Natural killer cell (primary cell): ENCODE results near the gene SLC25A52. TPM values are rescaled to one million over a fixed set of nuclear protein-coding genes. Genes with fewer than 3 reads are reported as not detected.
A peak's percentile ranks its signal among the peaks of the same experiment; 100 is the strongest.

ENCODE experiments used
- ATAC-seq, 3 donors: fragments of 150-1000 bp in 2 of 3; fragments of 200-7000 bp in 1 of 3; cut with Tn5 transposase; 1 replicate in 1 of 3; 2 replicates in 2 of 3; pipeline ENCODE4 v1.10.0; 2021; ENCODE audit warnings: mild to moderate bottlenecking in 2 of 3, moderate library complexity in 2 of 3
- DNase-seq, 2 donors: peaks; one replicate each; pipeline versions ENCODE4 v3.0.0 to v3.0.0-alpha.2; 2013 to 2021; ENCODE audit warnings: mixed read lengths in 1 of 2
- H3K27ac ChIP-seq: one replicate; pipeline ENCODE4 v1.5.1; 2013; ENCODE audit warnings: mild to moderate bottlenecking, low read length
- H3K27me3 ChIP-seq: one replicate; pipeline ENCODE4 v1.6.1; 2013; ENCODE audit warnings: low read length; ENCODE audit not compliant: control insufficient read depth, insufficient read depth
- H3K36me3 ChIP-seq: one replicate; pipeline ENCODE4 v1.6.1; 2013; ENCODE audit warnings: low read length; ENCODE audit not compliant: control insufficient read depth, insufficient read depth
- H3K4me1 ChIP-seq: one replicate; pipeline ENCODE4 v1.6.1; 2013; ENCODE audit warnings: low read length; ENCODE audit not compliant: control insufficient read depth, insufficient read depth
- H3K4me3 ChIP-seq: one replicate; pipeline ENCODE4 v1.5.1; 2013; ENCODE audit warnings: low read length
- H3K9me3 ChIP-seq: one replicate; pipeline ENCODE4 v1.6.1; 2013; ENCODE audit warnings: low read length; ENCODE audit not compliant: control insufficient read depth, insufficient read depth
- H3K27ac Mint-ChIP-seq, 2 donors: one replicate each; pipeline ENCODE4 v1.8.0; 2022; ENCODE audit warnings: mild to moderate bottlenecking in 2 of 2, mixed read lengths in 2 of 2, moderate library complexity in 1 of 2
- H3K27me3 Mint-ChIP-seq, 2 donors: one replicate each; pipeline ENCODE4 v1.8.0; 2022; ENCODE audit warnings: low read depth in 2 of 2, mixed read lengths in 2 of 2
- H3K36me3 Mint-ChIP-seq: one replicate; pipeline ENCODE4 v1.8.0; 2022; ENCODE audit warnings: mixed read lengths
- H3K4me1 Mint-ChIP-seq, 2 donors: one replicate each; pipeline ENCODE4 v1.8.0; 2022; ENCODE audit warnings: mixed read lengths in 2 of 2
- H3K4me3 Mint-ChIP-seq: one replicate; pipeline ENCODE4 v1.8.0; 2022; ENCODE audit warnings: mild to moderate bottlenecking, moderate library complexity, mixed read lengths
- H3K9me3 Mint-ChIP-seq, 2 donors: one replicate each; pipeline ENCODE4 v1.8.0; 2022; ENCODE audit warnings: mixed read lengths in 2 of 2
- WGBS: methylation state at CpG from one replicate; pipeline ENCODE4 v1.1.7; 2013; ENCODE audit warnings: missing lambda C conversion rate; ENCODE audit not compliant: insufficient coverage; 5-methylcytosine and 5-hydroxymethylcytosine counted together
- intact Hi-C: fragments of 100-400 bp; cut with micrococcal nuclease; formaldehyde crosslinking; loops from one replicate; pipeline ENCODE4 v1.14.2; 2022
- total RNA-seq, 4 donors: library from RNA; stranded (reverse); fragments of 120-200 nt in 1 of 4; gene quantifications; one replicate each; pipeline versions ENCODE4 v1.2.3 to v1.2.4, GENCODE V29; 2013 to 2022
- TF ChIP-seq, protein P1 (sequence below): fragments of 200-600 bp; IDR thresholded peaks from one replicate; pipeline ENCODE4 v1.8.0; 2022; ENCODE audit warnings: antibody characterized with exemption

Gene SLC25A52
- total RNA-seq, 3 donors from 2014 or later (not counting 1 experiment from before 2014, with no cell fraction given), result 0.40 to 1.1 TPM; not detected in 1

DNA sequence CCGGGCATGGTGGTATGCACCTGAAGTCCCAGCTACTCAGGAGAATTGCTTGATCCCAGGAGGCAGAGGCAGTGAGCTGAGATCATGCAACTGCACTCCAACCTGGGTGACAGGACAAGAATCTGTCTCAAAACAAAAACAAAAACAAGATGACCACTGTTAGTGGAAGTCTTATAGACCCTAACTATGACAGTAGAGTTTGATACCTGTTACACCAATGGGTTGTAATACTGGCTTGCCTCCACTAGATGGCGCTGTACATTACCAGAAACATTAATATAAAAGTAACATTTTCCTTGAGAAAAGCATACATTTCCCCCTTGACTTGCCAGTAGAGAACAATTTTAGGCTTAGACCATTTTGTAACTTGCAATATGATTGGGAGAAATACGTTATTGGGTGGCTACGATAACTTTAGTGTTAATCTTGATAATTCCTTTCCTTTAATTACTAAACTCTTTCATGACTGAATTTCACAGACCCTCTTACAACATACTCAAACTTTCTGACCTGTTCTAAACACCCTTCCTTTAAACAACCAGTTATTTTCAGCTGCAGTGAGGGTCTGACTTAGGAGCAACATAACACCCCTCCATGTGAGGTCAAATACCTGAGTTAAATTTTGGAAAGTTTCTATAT lies 19.5 kb downstream of the SLC25A52 start:
- H3K27ac Mint-ChIP-seq, result no peak overlapping the region
- peaks cover 0 to 3% of the 10 kb centered on the region in 2 donors for H3K27me3 Mint-ChIP-seq
- H3K4me3 Mint-ChIP-seq, result no peak overlapping the region
- Histone ChIP-seq H3K27me3 (no peaks in the 10 kb centered on the region), H3K36me3 (no peaks in the 10 kb centered on the region), H3K9me3 (no peaks in the 10 kb centered on the region), H3K27ac (no peak overlapping the region), H3K4me3 (no peak overlapping the region), H3K4me1 (no peaks in the 10 kb centered on the region)
- no peaks in the 10 kb centered on the region for H3K9me3 Mint-ChIP-seq
- intact Hi-C loops, result loop anchor here (1.0 to 5.0 kb wide), 2 partner anchors 216 to 236 kb away; no protein-coding TSS in a partner anchor
- H3K36me3 Mint-ChIP-seq, result no peaks in the 10 kb centered on the region
- ATAC-seq (peak; percentile 59 to 85 (median 83)), DNase-seq (peak; percentile 36 to 72)
- WGBS, result 61% methylated on average over 3 of the region's 4 CpGs
- H3K4me1 Mint-ChIP-seq, result no peaks in the 10 kb centered on the region
- TF ChIP-seq, protein P1, sequence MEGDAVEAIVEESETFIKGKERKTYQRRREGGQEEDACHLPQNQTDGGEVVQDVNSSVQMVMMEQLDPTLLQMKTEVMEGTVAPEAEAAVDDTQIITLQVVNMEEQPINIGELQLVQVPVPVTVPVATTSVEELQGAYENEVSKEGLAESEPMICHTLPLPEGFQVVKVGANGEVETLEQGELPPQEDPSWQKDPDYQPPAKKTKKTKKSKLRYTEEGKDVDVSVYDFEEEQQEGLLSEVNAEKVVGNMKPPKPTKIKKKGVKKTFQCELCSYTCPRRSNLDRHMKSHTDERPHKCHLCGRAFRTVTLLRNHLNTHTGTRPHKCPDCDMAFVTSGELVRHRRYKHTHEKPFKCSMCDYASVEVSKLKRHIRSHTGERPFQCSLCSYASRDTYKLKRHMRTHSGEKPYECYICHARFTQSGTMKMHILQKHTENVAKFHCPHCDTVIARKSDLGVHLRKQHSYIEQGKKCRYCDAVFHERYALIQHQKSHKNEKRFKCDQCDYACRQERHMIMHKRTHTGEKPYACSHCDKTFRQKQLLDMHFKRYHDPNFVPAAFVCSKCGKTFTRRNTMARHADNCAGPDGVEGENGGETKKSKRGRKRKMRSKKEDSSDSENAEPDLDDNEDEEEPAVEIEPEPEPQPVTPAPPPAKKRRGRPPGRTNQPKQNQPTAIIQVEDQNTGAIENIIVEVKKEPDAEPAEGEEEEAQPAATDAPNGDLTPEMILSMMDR, result peak; percentile 92

DNA sequence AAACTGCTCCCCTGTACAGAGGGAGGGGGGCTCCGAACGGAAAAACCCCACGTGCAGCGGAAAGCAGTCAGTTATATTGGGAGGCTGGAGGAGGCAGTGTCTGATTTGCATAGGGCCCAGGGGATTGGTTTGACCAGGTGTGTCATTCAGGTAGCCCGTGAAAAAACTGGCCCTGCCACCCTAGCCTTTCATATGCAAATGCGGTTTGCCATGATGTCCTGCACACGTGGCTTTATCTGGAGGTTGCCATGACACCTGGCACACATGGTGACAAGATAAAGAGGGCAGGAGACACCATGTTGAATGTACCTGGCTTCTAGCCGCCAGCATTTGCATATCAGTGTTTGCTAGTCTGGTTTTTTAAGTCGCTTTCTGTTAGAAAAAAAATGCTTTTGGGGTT lies 20.5 kb downstream of the SLC25A52 start:
- peaks cover 0 to 3% of the 10 kb centered on the region in 2 donors for H3K27me3 Mint-ChIP-seq
- no peak overlapping the region for H3K27ac Mint-ChIP-seq
- Histone ChIP-seq H3K4me1 (no peaks in the 10 kb centered on the region), H3K4me3 (no peak overlapping the region), H3K36me3 (no peaks in the 10 kb centered on the region), H3K27ac (no peak overlapping the region), H3K27me3 (no peaks in the 10 kb centered on the region), H3K9me3 (no peaks in the 10 kb centered on the region)
- no peak for ATAC-seq
- H3K4me3 Mint-ChIP-seq, result no peak overlapping the region
- 85% methylated on average over 8 of the region's 9 CpGs for WGBS
- TF ChIP-seq, protein P1, result no peak
- no peak for DNase-seq
- intact Hi-C loops, result loop anchor here (5.0 kb wide), 1 partner anchor 217 kb away; no protein-coding TSS in a partner anchor
- H3K4me1 Mint-ChIP-seq, result no peaks in the 10 kb centered on the region
- H3K36me3 Mint-ChIP-seq, result no peaks in the 10 kb centered on the region
- no peaks in the 10 kb centered on the region for H3K9me3 Mint-ChIP-seq

DNA sequence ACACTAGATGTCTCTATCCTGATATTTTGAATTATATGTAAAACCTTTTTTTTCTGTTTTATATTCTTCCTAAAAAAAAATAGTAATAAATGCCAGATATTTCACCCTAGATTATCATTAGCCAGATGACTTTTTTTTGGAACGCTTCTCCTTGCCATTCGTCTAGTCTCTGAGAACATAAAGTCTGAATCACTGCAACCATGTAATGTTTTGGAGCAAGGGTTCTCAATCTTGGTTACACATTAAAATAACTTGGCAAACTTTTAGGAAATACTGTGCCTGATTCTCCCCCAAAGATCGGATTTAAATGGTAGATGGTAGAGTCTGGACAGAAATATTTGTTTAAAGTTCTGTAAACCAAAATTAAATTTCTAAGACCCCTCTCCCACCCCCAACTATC lies 21.0 kb downstream of the SLC25A52 start:
- TF ChIP-seq, protein P1, result no peak
- H3K36me3 Mint-ChIP-seq, result no peaks in the 10 kb centered on the region
- DNase-seq, result no peak
- no peak for ATAC-seq
- H3K27me3 Mint-ChIP-seq, result peaks cover 0 to 3% of the 10 kb centered on the region in 2 donors
- Histone ChIP-seq H3K27me3 (no peaks in the 10 kb centered on the region), H3K36me3 (no peaks in the 10 kb centered on the region), H3K9me3 (no peaks in the 10 kb centered on the region), H3K4me1 (no peaks in the 10 kb centered on the region), H3K4me3 (no peak overlapping the region), H3K27ac (no peak overlapping the region)
- H3K9me3 Mint-ChIP-seq, result no peaks in the 10 kb centered on the region
- H3K4me3 Mint-ChIP-seq, result no peak overlapping the region
- H3K4me1 Mint-ChIP-seq, result no peaks in the 10 kb centered on the region
- no peak overlapping the region for H3K27ac Mint-ChIP-seq
- intact Hi-C loops, result loop anchor here (5.0 kb wide), 1 partner anchor 218 kb away; no protein-coding TSS in a partner anchor
- WGBS, result 94% methylated on average over 2 of the region's 3 CpGs
